Neural cell (in vitro differentiated cells): ENCODE results near the gene A1BG. TPM values are rescaled to one million over a fixed set of nuclear protein-coding genes. Genes with fewer than 3 reads are reported as not detected.

Experiments
- H2AFZ ChIP-seq: fragments of 200-600, 300-800 bp; sonication (generic), shearing (Covaris generic); 2 replicates; pipeline ENCODE4 v1.6.0; 2014; ENCODE audit warnings: low read depth, mild to moderate bottlenecking, antibody characterized with exemption, low read length, moderate library complexity
- H3F3A ChIP-seq: fragments of 200-600 bp; shearing (Covaris generic); 2 replicates; pipeline ENCODE4 v1.6.1; 2016; ENCODE audit warnings: mild to moderate bottlenecking, moderate library complexity, mixed read lengths, antibody characterized with exemption, low read length; ENCODE audit not compliant: insufficient read depth, poor library complexity, severe bottlenecking
- H3K27ac ChIP-seq: fragments of 200-600, 300-800 bp; sonication (generic), shearing (Covaris generic); 2 replicates; pipeline ENCODE4 v1.5.1; 2014; ENCODE audit warnings: mild to moderate bottlenecking, low read length, moderate library complexity
- H3K27me3 ChIP-seq: fragments of 300-800, 200-600 bp; sonication (generic), shearing (Covaris generic); 2 replicates; pipeline ENCODE4 v1.6.0; 2014; ENCODE audit warnings: mild to moderate bottlenecking, low read depth, low read length, moderate library complexity; ENCODE audit not compliant: insufficient read depth
- H3K36me3 ChIP-seq: fragments of 300-800, 200-600 bp; sonication (generic), shearing (Covaris generic); 2 replicates; pipeline ENCODE4 v1.5.1; 2014; ENCODE audit warnings: mild to moderate bottlenecking, antibody characterized with exemption, low read length, moderate library complexity; ENCODE audit not compliant: insufficient read depth
- H3K4me2 ChIP-seq: fragments of 300-800, 200-600 bp; sonication (generic), shearing (Covaris generic); 2 replicates; pipeline ENCODE4 v1.6.0; 2014; ENCODE audit warnings: mild to moderate bottlenecking, low read length
- H3K4me3 ChIP-seq: fragments of 300-800, 200-600 bp; sonication (generic), shearing (Covaris generic); 2 replicates; pipeline ENCODE4 v1.5.1; 2014; ENCODE audit warnings: mild to moderate bottlenecking, low read length, moderate library complexity
- H3K79me2 ChIP-seq: fragments of 200-600 bp; shearing (Covaris generic); replicated peaks from 2 replicates; pipeline ENCODE4 v1.6.0; 2014; ENCODE audit warnings: mild to moderate bottlenecking, low read length, moderate library complexity; ENCODE audit not compliant: insufficient read depth
- H3K9ac ChIP-seq: fragments of 300-800, 200-600 bp; sonication (generic), shearing (Covaris generic); 2 replicates; pipeline ENCODE4 v1.6.1; 2016; ENCODE audit warnings: mild to moderate bottlenecking, low read length, mixed read lengths
- H3K9me2 ChIP-seq: fragments of 200-600 bp; shearing (Covaris generic); 2 replicates; pipeline ENCODE4 v1.6.1; 2016; ENCODE audit warnings: mild to moderate bottlenecking, low read length, mixed read lengths; ENCODE audit not compliant: insufficient read depth
- H3K9me3 ChIP-seq: fragments of 200-600, 300-800 bp; sonication (generic), shearing (Covaris generic); 2 replicates; pipeline ENCODE4 v1.6.1; 2016; ENCODE audit warnings: mild to moderate bottlenecking, mixed run types, low read length, moderate library complexity, mixed read lengths
- H4K20me1 ChIP-seq: fragments of 200-600 bp; shearing (Covaris generic); 2 replicates; pipeline ENCODE4 v1.6.1; 2016; ENCODE audit warnings: mild to moderate bottlenecking, mixed run types; ENCODE audit not compliant: insufficient read depth
- CTCF ChIP-seq: fragments of 450-650 bp; IDR thresholded peaks from 2 replicates; pipeline ENCODE4 v1.5.1; 2014; ENCODE audit warnings: antibody characterized with exemption, mild to moderate bottlenecking, moderate library complexity; ENCODE audit not compliant: poor library complexity, severe bottlenecking
- EP300 ChIP-seq: fragments of 450-650 bp; conservative IDR thresholded peaks from 2 replicates; pipeline ENCODE4 v1.6.1; 2014; ENCODE audit warnings: antibody characterized with exemption, mild to moderate bottlenecking, moderate library complexity; ENCODE audit not compliant: poor library complexity, severe bottlenecking
- EZH2 ChIP-seq: fragments of 200-600, 300-800 bp; shearing (Covaris generic), sonication (generic); IDR thresholded peaks from 2 replicates; pipeline ENCODE4 v1.6.1; 2014; ENCODE audit warnings: antibody characterized with exemption, low read length, borderline replicate concordance, mild to moderate bottlenecking; ENCODE audit not compliant: insufficient read depth, poor library complexity, severe bottlenecking
- MXI1 ChIP-seq: fragments of 450-650 bp; conservative IDR thresholded peaks from 2 replicates; pipeline ENCODE4 v1.6.1; 2014; ENCODE audit warnings: antibody characterized with exemption, mild to moderate bottlenecking; ENCODE audit not compliant: poor library complexity, severe bottlenecking
- POLR2AphosphoS5 ChIP-seq: IDR thresholded peaks from 2 replicates; pipeline ENCODE4 v1.6.1; 2012
- RAD21 ChIP-seq: fragments of 450-650 bp; conservative IDR thresholded peaks from 2 replicates; pipeline ENCODE4 v1.6.1; 2014; ENCODE audit warnings: antibody characterized with exemption, mild to moderate bottlenecking, moderate library complexity
- REST ChIP-seq: IDR thresholded peaks from 2 replicates; pipeline ENCODE4 v1.6.1; 2012; ENCODE audit warnings: borderline replicate concordance
- SMC3 ChIP-seq: fragments of 450-650 bp; conservative IDR thresholded peaks from 2 replicates; pipeline ENCODE4 v1.6.1; 2014; ENCODE audit warnings: antibody characterized with exemption, mild to moderate bottlenecking, moderate library complexity; ENCODE audit not compliant: poor library complexity
- TAF1 ChIP-seq: IDR thresholded peaks from 2 replicates; pipeline ENCODE4 v1.6.1; 2012; ENCODE audit warnings: low read depth
- polyA plus RNA-seq: library from polyadenylated mRNA; depleted of rRNA; stranded (reverse); fragments of >200 nt; gene quantifications from 2 replicates; pipeline ENCODE4 v1.2.3, GENCODE V29; 2014

The A1BG gene
- polyA plus RNA-seq, 1 donor from 2014 or later = 40.0 TPM

DNA sequence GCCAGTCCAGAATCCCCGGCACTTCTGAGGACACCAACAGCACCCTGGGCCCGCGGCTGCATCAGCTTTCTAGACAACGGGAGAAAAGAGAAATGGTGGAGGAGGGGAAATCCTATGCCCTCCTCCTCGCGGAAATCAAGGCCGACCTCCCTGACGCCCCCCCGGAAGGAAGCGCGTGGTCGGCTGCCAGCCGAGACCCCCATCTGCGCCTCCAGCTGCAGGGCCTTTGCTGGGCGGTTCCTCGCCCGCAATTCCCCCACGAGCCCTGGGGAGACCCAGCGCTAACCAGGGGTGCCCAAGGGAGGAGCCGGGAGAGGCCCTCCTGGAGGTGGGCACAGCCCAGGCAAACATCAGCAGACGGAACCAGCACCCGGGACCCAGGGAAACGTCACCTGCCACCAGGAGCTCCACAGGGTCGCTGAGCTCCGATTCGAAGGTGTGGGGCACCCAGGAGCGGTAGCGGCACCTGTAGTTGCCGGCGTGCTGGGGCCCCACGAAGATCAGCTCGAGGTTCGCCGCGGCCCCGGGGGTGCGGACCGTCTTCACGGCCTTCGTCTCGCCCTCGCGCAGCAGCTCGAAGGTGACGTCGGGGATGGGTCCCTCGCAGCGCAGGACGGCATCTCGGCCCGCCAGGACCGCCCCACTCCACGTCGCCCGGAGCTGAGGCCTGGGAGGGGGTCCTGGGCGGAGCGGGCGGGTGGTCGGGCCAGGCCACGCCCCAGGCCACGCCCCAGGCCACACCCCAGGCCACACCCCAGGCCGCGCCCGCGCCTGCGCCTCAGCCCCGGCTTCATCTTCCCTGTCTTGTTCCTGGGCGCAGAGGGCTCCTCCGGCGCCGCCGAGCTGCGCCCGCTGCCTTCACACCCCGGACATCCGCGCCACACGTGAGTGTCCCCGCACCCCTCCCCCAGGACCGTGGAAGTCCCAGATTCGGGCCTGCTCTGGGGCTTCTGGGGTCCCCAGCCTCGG, 6.0 kb downstream of the A1BG start:
- TF ChIP-seq REST = no peak
- peak; percentile 22 for TF ChIP-seq SMC3
- TF ChIP-seq RAD21 = peak; percentile 14
- TF ChIP-seq POLR2AphosphoS5 = peak; percentile 52
- TF ChIP-seq MXI1 = peak; percentile 66
- peak overlapping the region; percentile 51 for H3K4me2 ChIP-seq
- peaks cover 5% of the 10 kb centered on the region for H3K79me2 ChIP-seq
- no peaks in the 10 kb centered on the region for H3K9me2 ChIP-seq
- no peaks in the 10 kb centered on the region for H3K9me3 ChIP-seq
- H3K27me3 ChIP-seq = no peaks in the 10 kb centered on the region
- no peak overlapping the region for H3K27ac ChIP-seq
- H3K36me3 ChIP-seq = no peaks in the 10 kb centered on the region
- H3K9ac ChIP-seq = peak overlapping the region; percentile 66
- H2AFZ ChIP-seq = no peak overlapping the region
- peak overlapping the region; percentile 72 for H3K4me3 ChIP-seq
- no peaks in the 10 kb centered on the region for H3F3A ChIP-seq
- no peaks in the 10 kb centered on the region for H4K20me1 ChIP-seq

- no peaks in the 10 kb centered on the region for H3K27me3 ChIP-seq
- no peak overlapping the region for H3K9ac ChIP-seq
- no peak for TF ChIP-seq SMC3
- TF ChIP-seq RAD21 = no peak
- no peak for TF ChIP-seq TAF1
- no peak for TF ChIP-seq CTCF
- TF ChIP-seq REST = no peak
- TF ChIP-seq POLR2AphosphoS5 = no peak
- TF ChIP-seq EZH2 = no peak
- no peak for TF ChIP-seq EP300
- no peak for TF ChIP-seq MXI1
- H3K4me2 ChIP-seq = no peak overlapping the region
- no peaks in the 10 kb centered on the region for H4K20me1 ChIP-seq
- no peaks in the 10 kb centered on the region for H3F3A ChIP-seq
- no peak overlapping the region for H2AFZ ChIP-seq
- no peak overlapping the region for H3K4me3 ChIP-seq
- H3K9me2 ChIP-seq = no peaks in the 10 kb centered on the region
- peaks cover 5% of the 10 kb centered on the region for H3K79me2 ChIP-seq
- H3K36me3 ChIP-seq = no peaks in the 10 kb centered on the region
- no peak overlapping the region for H3K27ac ChIP-seq
- H3K9me3 ChIP-seq = no peaks in the 10 kb centered on the region
Measured at GRCh38 chr19:58345558-58345957, 7.7 kb downstream of the A1BG start.
